22Rv1 (cell line): Measurements from ENCODE around the gene ANGEL2.

ENCODE experiments used
- ZFX ChIP-seq: fragments of 450-650 bp; IDR thresholded peaks from 2 replicates; pipeline ENCODE4 v1.6.1; 2017; ENCODE audit warnings: antibody characterized with exemption, borderline replicate concordance
- TF ChIP-seq, protein P1 (sequence below): fragments of 450-650 bp; IDR thresholded peaks from 2 replicates; pipeline ENCODE4 v1.5.1; 2017; ENCODE audit warnings: mild to moderate bottlenecking

DNA sequence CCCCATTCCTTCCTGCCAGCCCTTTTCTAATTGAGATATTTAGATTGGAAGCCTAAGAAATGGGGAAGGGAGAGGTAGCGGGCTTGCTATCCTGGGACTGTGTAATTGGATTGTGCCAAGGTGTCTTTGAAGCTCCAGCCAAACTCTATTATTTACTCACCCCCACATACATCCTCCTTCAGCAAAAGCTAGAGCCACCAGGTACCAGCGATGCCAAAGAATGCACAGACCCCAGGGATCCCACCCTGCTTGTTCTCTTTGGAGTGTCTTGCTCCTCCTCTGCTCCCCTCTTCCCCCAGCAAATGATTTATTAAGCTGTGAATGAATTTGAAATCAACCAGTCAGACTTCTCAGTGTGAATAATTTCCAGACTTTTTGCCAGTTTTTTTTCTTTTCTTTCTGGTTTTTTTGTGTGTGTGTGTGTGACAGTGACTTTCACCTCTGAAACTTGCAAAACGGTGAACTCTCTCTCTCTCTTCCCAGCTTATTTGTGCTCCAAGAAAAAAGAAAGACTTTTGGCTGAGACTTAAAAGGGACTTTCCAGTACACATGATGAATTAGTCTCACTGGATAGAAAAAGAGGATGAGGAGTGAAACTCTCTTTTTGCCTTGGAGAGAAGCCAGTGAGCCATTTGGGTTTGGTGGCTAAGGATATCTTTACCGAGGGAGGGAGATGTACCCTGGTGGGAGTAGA is 63.6 kb downstream of the ANGEL2 start:
- TF ChIP-seq, protein P1, sequence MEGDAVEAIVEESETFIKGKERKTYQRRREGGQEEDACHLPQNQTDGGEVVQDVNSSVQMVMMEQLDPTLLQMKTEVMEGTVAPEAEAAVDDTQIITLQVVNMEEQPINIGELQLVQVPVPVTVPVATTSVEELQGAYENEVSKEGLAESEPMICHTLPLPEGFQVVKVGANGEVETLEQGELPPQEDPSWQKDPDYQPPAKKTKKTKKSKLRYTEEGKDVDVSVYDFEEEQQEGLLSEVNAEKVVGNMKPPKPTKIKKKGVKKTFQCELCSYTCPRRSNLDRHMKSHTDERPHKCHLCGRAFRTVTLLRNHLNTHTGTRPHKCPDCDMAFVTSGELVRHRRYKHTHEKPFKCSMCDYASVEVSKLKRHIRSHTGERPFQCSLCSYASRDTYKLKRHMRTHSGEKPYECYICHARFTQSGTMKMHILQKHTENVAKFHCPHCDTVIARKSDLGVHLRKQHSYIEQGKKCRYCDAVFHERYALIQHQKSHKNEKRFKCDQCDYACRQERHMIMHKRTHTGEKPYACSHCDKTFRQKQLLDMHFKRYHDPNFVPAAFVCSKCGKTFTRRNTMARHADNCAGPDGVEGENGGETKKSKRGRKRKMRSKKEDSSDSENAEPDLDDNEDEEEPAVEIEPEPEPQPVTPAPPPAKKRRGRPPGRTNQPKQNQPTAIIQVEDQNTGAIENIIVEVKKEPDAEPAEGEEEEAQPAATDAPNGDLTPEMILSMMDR = no peak
- no peak for TF ChIP-seq ZFX
